K562 (cell line): ENCODE data around the gene BCL2L12. TPM values are rescaled to one million over a fixed set of nuclear protein-coding genes. Genes with fewer than 3 reads are reported as not detected.

Experiments
- BRD9 ChIP-seq: fragments of 450-650 bp; IDR thresholded peaks from 2 replicates; pipeline ENCODE4 v1.6.1; 2018; ENCODE audit warnings: low read depth; ENCODE audit not compliant: partially characterized antibody
- CLOCK ChIP-seq: fragments of 250-450 bp; sonication (Bioruptor Pico); IDR thresholded peaks from 2 replicates; pipeline ENCODE4 v1.4.0; 2020; ENCODE audit warnings: mild to moderate bottlenecking, moderate library complexity, borderline replicate concordance
- GATA2 ChIP-seq: sonication (generic); formaldehyde crosslinking; IDR thresholded peaks from 2 replicates; pipeline ENCODE4 v1.4.0; 2020; ENCODE audit warnings: mild to moderate bottlenecking, missing genetic modification reagents
- KDM4B ChIP-seq, 2 experiments: fragments of 450-650 bp in 1 of 2; sonication (generic) in 1 of 2; IDR thresholded peaks; 2 replicates each; pipeline ENCODE4 v1.6.1; 2016 to 2017; ENCODE audit warnings: borderline replicate concordance in 2 of 2, antibody characterized with exemption in 1 of 2, low read depth in 1 of 2, mild to moderate bottlenecking in 1 of 2
- KLF13 ChIP-seq: fragments of 450-650 bp; IDR thresholded peaks from 2 replicates; pipeline ENCODE4 v1.6.1; 2016; ENCODE audit warnings: missing genetic modification characterization, low read depth, mild to moderate bottlenecking, missing compliant biosample characterization, moderate library complexity, borderline replicate concordance
- NEUROD1 ChIP-seq: fragments of 150-350 bp; IDR thresholded peaks from 2 replicates; pipeline ENCODE4 v1.6.1; 2014; ENCODE audit warnings: borderline replicate concordance, low read length, low read depth; ENCODE audit not compliant: partially characterized antibody
- RFX5 ChIP-seq: IDR thresholded peaks from 2 replicates; pipeline ENCODE4 v1.6.1; 2011; ENCODE audit warnings: low read depth, mild to moderate bottlenecking, improper control_type of control experiment, low read length
- SMAD1 ChIP-seq: fragments of 150-350 bp; IDR thresholded peaks from 2 replicates; pipeline ENCODE4 v1.6.1; 2014; ENCODE audit warnings: low read length, low read depth; ENCODE audit not compliant: partially characterized antibody
- SMARCC2 ChIP-seq: fragments of 450-650 bp; IDR thresholded peaks from 2 replicates; pipeline ENCODE4 v1.6.1; 2017; ENCODE audit warnings: antibody characterized with exemption, moderate library complexity, mild to moderate bottlenecking, low read depth
- SMARCE1 ChIP-seq: fragments of 450-650 bp; IDR thresholded peaks from 2 replicates; pipeline ENCODE4 v1.7.1; 2016; ENCODE audit warnings: mild to moderate bottlenecking
- SPI1 ChIP-seq: IDR thresholded peaks from 2 replicates; pipeline ENCODE4 v1.6.1; 2011; ENCODE audit warnings: low read depth, low read length, control low read depth, borderline replicate concordance
- SRSF3 ChIP-seq: fragments of 200-400 bp; formaldehyde crosslinking; IDR thresholded peaks from 2 replicates; pipeline ENCODE4 v1.6.1; 2016; ENCODE audit warnings: mild to moderate bottlenecking, low read length, moderate library complexity; ENCODE audit not compliant: insufficient read depth
- TEAD2 ChIP-seq: fragments of 450-650 bp; IDR thresholded peaks from 2 replicates; pipeline ENCODE4 v1.6.1; 2016; ENCODE audit warnings: missing genetic modification characterization, control low read depth, missing compliant biosample characterization
- TRIM28 ChIP-seq: fragments of 450-650 bp; IDR thresholded peaks from 2 replicates; pipeline ENCODE4 v1.6.1; 2017
- U2AF1 ChIP-seq: fragments of 200-400 bp; formaldehyde crosslinking; optimal IDR thresholded peaks from 2 replicates; pipeline ENCODE3; 2017; ENCODE audit warnings: mild to moderate bottlenecking, low read depth, low read length, moderate library complexity
- ZBTB7A ChIP-seq: IDR thresholded peaks from 2 replicates; pipeline ENCODE4 v1.6.1; 2011; ENCODE audit warnings: low read depth, mild to moderate bottlenecking, low read length, moderate library complexity, borderline replicate concordance; ENCODE audit not compliant: control insufficient read depth
- polyA plus RNA-seq, 8 experiments: library from polyadenylated mRNA; depleted of rRNA in 4 of 8; stranded (reverse) in 5 of 8; unstranded in 3 of 8; fragments of >200 nt; fragmentation: Nextera tagmentation in 2 of 8; fragmentation: Illumina TruSeq in 1 of 8; extraction: Ambion mirVana in 2 of 8; extraction: Trizol in 1 of 8; gene quantifications; 2 replicates each; pipeline versions ENCODE4 v1.2.1 to v1.2.3, GENCODE V29; 2011 to 2014; ENCODE audit warnings: inconsistent platforms in 1 of 8, missing spikeins in 1 of 8
- total RNA-seq, 7 experiments: library from RNA; depleted of rRNA in 6 of 7; stranded (reverse); fragments of >200 nt in 6 of 7; fragmentation: Illumina TruSeq in 2 of 7; extraction: Trizol in 2 of 7; gene quantifications; 2 replicates each; pipeline versions ENCODE4 v1.2.1 to v1.2.3, GENCODE V29; 2011 to 2021; ENCODE audit warnings: low replicate concordance in 1 of 7
- TF ChIP-seq, protein P1 (sequence below): fragments of 450-650 bp; formaldehyde crosslinking; IDR thresholded peaks from 2 replicates; pipeline ENCODE4 v1.4.0; 2022; ENCODE audit warnings: mild to moderate bottlenecking, moderate library complexity
- TF ChIP-seq, protein P2 (sequence below), 2 experiments: fragments of 450-650 bp; IDR thresholded peaks; 2 replicates each; pipeline ENCODE4 v1.6.1; 2018; ENCODE audit warnings: mild to moderate bottlenecking in 2 of 2, low read depth in 1 of 2; ENCODE audit not compliant: partially characterized antibody in 2 of 2
- TF ChIP-seq, protein P3 (sequence below), 2 experiments: fragments of 450-650 bp in 1 of 2; sonication (generic) in 1 of 2; formaldehyde crosslinking in 1 of 2; IDR thresholded peaks in 1 of 2; conservative IDR thresholded peaks in 1 of 2; 2 replicates each; pipeline versions ENCODE4 v1.6.1 to v1.8.1; 2016 to 2023; ENCODE audit warnings: mild to moderate bottlenecking in 2 of 2, moderate library complexity in 2 of 2, inconsistent platforms in 1 of 2, missing genetic modification reagents in 1 of 2

Gene BCL2L12
- total and polyA plus RNA-seq, 9 of the 15 experiments (the other 6 are each of a cell fraction or from before 2014, with no cell fraction given), result 7.4 to 263 (median 81.2) TPM

DNA sequence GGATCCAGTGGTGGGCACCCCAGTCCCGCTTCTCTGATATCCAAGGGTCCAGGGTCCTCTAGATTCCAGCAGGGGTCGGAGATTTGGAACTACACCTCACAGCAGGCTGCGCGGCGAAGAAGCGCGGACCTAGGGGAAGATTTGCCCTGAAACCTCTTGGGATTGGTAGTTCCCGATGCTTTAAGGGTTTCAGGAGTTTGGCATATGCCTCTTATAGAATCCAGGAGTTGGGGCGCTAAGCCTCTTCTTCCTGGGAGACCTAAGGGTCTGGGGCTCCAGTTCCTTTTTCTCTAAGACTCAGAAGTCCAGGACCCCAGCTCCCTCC is 349 bp downstream of the BCL2L12 start (continued):
- TF ChIP-seq CLOCK, result no peak
- TF ChIP-seq SMAD1, result no peak
- no peak for TF ChIP-seq GATA2 (CRISPR knock-in tag)
- no peak for TF ChIP-seq KDM4B (IDR thresholded peaks at IDR 0.05; ENCODE audit: borderline replicate concordance in 2 of 2, low read depth in 1 of 2)
- TF ChIP-seq SRSF3, result no peak
- TF ChIP-seq TRIM28, result no peak
- 0 out of 2 replicates have a peak, but pooled peaks have one; percentile 47 for TF ChIP-seq TEAD2 (tag)
- TF ChIP-seq SPI1, result 0 out of 2 replicates have a peak, but pooled peaks have one; percentile 10
- TF ChIP-seq RFX5, result no peak
- TF ChIP-seq, protein P1, sequence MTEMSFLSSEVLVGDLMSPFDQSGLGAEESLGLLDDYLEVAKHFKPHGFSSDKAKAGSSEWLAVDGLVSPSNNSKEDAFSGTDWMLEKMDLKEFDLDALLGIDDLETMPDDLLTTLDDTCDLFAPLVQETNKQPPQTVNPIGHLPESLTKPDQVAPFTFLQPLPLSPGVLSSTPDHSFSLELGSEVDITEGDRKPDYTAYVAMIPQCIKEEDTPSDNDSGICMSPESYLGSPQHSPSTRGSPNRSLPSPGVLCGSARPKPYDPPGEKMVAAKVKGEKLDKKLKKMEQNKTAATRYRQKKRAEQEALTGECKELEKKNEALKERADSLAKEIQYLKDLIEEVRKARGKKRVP (CRISPR knock-in tag), result no peak
- 0 out of 2 replicates have a peak, but pooled peaks have one; percentile 16 for TF ChIP-seq SMARCC2
- peak; percentile 20 for TF ChIP-seq BRD9
- TF ChIP-seq, protein P2, sequence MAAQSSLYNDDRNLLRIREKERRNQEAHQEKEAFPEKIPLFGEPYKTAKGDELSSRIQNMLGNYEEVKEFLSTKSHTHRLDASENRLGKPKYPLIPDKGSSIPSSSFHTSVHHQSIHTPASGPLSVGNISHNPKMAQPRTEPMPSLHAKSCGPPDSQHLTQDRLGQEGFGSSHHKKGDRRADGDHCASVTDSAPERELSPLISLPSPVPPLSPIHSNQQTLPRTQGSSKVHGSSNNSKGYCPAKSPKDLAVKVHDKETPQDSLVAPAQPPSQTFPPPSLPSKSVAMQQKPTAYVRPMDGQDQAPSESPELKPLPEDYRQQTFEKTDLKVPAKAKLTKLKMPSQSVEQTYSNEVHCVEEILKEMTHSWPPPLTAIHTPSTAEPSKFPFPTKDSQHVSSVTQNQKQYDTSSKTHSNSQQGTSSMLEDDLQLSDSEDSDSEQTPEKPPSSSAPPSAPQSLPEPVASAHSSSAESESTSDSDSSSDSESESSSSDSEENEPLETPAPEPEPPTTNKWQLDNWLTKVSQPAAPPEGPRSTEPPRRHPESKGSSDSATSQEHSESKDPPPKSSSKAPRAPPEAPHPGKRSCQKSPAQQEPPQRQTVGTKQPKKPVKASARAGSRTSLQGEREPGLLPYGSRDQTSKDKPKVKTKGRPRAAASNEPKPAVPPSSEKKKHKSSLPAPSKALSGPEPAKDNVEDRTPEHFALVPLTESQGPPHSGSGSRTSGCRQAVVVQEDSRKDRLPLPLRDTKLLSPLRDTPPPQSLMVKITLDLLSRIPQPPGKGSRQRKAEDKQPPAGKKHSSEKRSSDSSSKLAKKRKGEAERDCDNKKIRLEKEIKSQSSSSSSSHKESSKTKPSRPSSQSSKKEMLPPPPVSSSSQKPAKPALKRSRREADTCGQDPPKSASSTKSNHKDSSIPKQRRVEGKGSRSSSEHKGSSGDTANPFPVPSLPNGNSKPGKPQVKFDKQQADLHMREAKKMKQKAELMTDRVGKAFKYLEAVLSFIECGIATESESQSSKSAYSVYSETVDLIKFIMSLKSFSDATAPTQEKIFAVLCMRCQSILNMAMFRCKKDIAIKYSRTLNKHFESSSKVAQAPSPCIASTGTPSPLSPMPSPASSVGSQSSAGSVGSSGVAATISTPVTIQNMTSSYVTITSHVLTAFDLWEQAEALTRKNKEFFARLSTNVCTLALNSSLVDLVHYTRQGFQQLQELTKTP (IDR thresholded peaks at IDR 0.05; ENCODE audit: low read depth in 1 of 2, partially characterized antibody in 2 of 2), result peak in 1 of 2 experiments; percentile 95
- TF ChIP-seq ZBTB7A, result no peak
- TF ChIP-seq, protein P3, sequence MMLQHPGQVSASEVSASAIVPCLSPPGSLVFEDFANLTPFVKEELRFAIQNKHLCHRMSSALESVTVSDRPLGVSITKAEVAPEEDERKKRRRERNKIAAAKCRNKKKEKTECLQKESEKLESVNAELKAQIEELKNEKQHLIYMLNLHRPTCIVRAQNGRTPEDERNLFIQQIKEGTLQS (IDR thresholded peaks at IDR 0.05), result no peak
- TF ChIP-seq, protein P3 (CRISPR knock-in tag; conservative IDR thresholded peaks at IDR 0.05), result 0 out of 2 replicates have a peak, but pooled peaks have one; percentile 16
- no peak for TF ChIP-seq KLF13 (tag)
- peak; percentile 26; the same call in 1 of the 2 replicates for TF ChIP-seq SMARCE1
- TF ChIP-seq NEUROD1, result peak; percentile 3
- TF ChIP-seq U2AF1, result no peak
